ENCODE data around the gene SLC4A5. TPM values are rescaled to one million over a fixed set of nuclear protein-coding genes. Genes with fewer than 3 reads are reported as not detected.

Gene SLC4A5
- total RNA-seq, 1 donor: 0.36 TPM

DNA sequence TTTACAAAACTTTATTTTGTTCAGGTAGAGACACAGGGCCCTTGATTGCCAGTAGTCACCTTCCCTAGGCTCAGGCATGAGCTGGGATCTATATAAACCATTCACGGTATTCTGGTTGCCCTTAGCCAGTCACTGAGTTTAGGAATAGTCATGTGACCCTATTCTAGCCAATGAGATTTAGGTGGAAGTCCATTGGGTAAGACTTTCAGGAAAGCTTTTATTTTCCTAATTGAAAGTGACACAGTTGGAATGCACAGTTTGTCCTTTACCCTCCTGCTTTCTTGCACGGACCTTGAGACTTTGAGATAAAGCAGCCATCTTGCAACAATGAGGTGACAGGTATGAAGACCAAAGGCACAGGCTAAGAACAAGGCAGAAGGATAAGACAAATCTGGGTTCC, 21.5 kb downstream of the SLC4A5 start:
- Histone ChIP-seq H3K4me2 (ENCODE audit: insufficient read depth, low read length) (no peak overlapping the region), H4K20me1 (ENCODE audit: insufficient read depth, low read length) (no peaks in the 10 kb centered on the region), H3K4me1 (ENCODE audit: insufficient read depth, low read length) (no peaks in the 10 kb centered on the region), H3K4me3 (ENCODE audit: insufficient read depth, low read length) (no peak overlapping the region), H3K79me2 (ENCODE audit: insufficient read depth, low read length) (no peaks in the 10 kb centered on the region), H3K27me3 (ENCODE audit: insufficient read depth, low read length) (no peaks in the 10 kb centered on the region), H2AFZ (ENCODE audit: low read length) (no peak overlapping the region), H3K36me3 (ENCODE audit: insufficient read depth, low read length) (no peaks in the 10 kb centered on the region), H3K9me3 (ENCODE audit: low read depth, low read length) (no peaks in the 10 kb centered on the region), H3K27ac (ENCODE audit: low read depth, low read length) (no peak overlapping the region)
- no peak for DNase-seq (ENCODE audit: insufficient read length, low spot score, missing footprints)
- TF ChIP-seq, protein P1, sequence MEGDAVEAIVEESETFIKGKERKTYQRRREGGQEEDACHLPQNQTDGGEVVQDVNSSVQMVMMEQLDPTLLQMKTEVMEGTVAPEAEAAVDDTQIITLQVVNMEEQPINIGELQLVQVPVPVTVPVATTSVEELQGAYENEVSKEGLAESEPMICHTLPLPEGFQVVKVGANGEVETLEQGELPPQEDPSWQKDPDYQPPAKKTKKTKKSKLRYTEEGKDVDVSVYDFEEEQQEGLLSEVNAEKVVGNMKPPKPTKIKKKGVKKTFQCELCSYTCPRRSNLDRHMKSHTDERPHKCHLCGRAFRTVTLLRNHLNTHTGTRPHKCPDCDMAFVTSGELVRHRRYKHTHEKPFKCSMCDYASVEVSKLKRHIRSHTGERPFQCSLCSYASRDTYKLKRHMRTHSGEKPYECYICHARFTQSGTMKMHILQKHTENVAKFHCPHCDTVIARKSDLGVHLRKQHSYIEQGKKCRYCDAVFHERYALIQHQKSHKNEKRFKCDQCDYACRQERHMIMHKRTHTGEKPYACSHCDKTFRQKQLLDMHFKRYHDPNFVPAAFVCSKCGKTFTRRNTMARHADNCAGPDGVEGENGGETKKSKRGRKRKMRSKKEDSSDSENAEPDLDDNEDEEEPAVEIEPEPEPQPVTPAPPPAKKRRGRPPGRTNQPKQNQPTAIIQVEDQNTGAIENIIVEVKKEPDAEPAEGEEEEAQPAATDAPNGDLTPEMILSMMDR (IDR thresholded peaks at IDR 0.05; ENCODE audit: extremely low read depth, low read depth, low read length): no peak

DNA sequence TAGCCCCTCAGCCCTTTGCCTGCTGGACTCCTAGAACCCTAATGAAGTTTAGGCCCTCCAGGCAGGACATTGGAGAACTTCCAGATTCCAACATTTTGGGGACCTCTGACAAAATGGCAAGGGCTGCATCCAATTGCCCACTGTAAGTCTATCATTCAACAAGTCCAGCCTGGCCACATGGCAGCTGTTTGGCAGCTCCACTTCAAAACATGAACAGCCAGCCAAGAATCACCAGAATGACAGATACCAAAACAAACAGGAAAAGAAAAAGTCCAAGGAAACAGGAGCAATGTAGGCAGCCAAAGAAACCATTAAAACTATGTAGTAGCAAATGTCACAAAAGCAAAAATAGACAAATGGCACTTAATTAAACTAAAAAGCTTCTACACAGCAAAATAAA, 25.5 kb downstream of the SLC4A5 start:
- no peak for DNase-seq (ENCODE audit: insufficient read length, low spot score, missing footprints)

DNA sequence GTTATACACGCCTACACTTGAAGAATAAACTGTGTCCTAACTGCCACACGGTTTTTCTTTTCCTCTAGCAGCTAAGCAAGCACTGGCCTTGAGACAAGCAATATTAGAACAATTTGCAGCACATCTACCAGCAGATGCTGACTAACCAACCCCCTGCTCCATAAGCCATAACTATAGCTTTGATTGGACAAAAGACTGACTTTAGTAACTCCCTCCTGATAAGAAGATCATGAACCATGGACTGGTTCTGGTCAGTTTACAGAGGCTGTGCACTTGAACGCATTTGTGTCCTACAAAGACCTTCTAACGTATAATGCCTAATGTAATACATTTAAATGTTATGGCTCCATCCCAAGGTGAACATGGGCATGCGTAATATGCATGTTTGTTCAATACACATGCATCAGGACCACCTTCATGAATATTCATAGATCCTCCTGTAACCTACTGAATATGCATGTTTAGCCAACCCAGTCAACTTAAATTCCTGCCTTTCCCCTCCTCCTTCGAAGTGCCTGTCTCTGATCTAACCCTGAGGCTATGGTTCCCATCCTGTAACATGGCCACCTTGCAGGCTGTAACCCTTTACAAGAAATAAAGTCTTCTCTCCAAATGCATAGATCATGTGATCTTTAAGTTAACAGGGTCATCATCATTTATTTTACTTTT, 26.5 kb downstream of the SLC4A5 start:
- Histone ChIP-seq H3K27me3 (ENCODE audit: insufficient read depth, low read length) (no peaks in the 10 kb centered on the region), H3K4me2 (ENCODE audit: insufficient read depth, low read length) (no peak overlapping the region), H3K4me3 (ENCODE audit: insufficient read depth, low read length) (no peak overlapping the region), H2AFZ (ENCODE audit: low read length) (no peak overlapping the region), H3K9me3 (ENCODE audit: low read depth, low read length) (no peaks in the 10 kb centered on the region), H3K79me2 (ENCODE audit: insufficient read depth, low read length) (no peaks in the 10 kb centered on the region), H4K20me1 (ENCODE audit: insufficient read depth, low read length) (no peaks in the 10 kb centered on the region), H3K27ac (ENCODE audit: low read depth, low read length) (no peak overlapping the region), H3K36me3 (ENCODE audit: insufficient read depth, low read length) (no peaks in the 10 kb centered on the region), H3K4me1 (ENCODE audit: insufficient read depth, low read length) (no peaks in the 10 kb centered on the region)
- TF ChIP-seq, protein P1 (IDR thresholded peaks at IDR 0.05; ENCODE audit: extremely low read depth, low read depth, low read length): no peak
- no peak for DNase-seq (ENCODE audit: insufficient read length, low spot score, missing footprints)

More for the DNA sequence above, 25.5 kb downstream of the SLC4A5 start:
- Histone ChIP-seq H3K4me2 (ENCODE audit: insufficient read depth, low read length) (no peak overlapping the region), H3K36me3 (ENCODE audit: insufficient read depth, low read length) (no peaks in the 10 kb centered on the region), H2AFZ (ENCODE audit: low read length) (no peak overlapping the region), H3K27me3 (ENCODE audit: insufficient read depth, low read length) (no peaks in the 10 kb centered on the region), H3K4me3 (ENCODE audit: insufficient read depth, low read length) (no peak overlapping the region), H4K20me1 (ENCODE audit: insufficient read depth, low read length) (no peaks in the 10 kb centered on the region), H3K4me1 (ENCODE audit: insufficient read depth, low read length) (no peaks in the 10 kb centered on the region), H3K27ac (ENCODE audit: low read depth, low read length) (no peak overlapping the region), H3K79me2 (ENCODE audit: insufficient read depth, low read length) (no peaks in the 10 kb centered on the region), H3K9me3 (ENCODE audit: low read depth, low read length) (no peaks in the 10 kb centered on the region)
- TF ChIP-seq, protein P1 (IDR thresholded peaks at IDR 0.05; ENCODE audit: extremely low read depth, low read depth, low read length): no peak

DNA sequence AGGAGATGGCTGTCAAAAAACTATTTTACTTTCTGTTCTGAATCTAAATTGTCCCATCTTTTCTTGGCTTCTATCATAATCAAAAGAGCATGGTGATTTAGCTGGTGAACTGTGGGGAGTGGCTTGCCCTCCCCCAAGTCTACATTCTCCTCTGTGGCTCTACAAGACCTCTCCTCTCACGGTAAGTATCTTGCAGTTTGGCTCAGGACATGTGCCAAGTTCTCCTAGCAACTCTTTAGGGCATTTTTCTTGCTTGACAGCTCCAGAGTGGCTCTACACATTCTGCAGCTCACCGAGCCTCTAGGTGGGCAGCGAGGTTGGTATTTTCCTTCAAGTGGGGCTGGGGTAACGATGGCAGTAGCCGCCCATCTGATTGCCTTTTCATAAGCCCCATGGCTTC, 29.1 kb downstream of the SLC4A5 start:
- H3K4me1 ChIP-seq (ENCODE audit: insufficient read depth, low read length): no peaks in the 10 kb centered on the region
- H3K27ac ChIP-seq (ENCODE audit: low read depth, low read length): no peak overlapping the region
- no peak overlapping the region for H3K4me3 ChIP-seq (ENCODE audit: insufficient read depth, low read length)
- TF ChIP-seq, protein P1 (IDR thresholded peaks at IDR 0.05; ENCODE audit: extremely low read depth, low read depth, low read length): no peak
- no peak overlapping the region for H3K4me2 ChIP-seq (ENCODE audit: insufficient read depth, low read length)
- no peaks in the 10 kb centered on the region for H4K20me1 ChIP-seq (ENCODE audit: insufficient read depth, low read length)
- no peaks in the 10 kb centered on the region for H3K27me3 ChIP-seq (ENCODE audit: insufficient read depth, low read length)
- H3K79me2 ChIP-seq (ENCODE audit: insufficient read depth, low read length): no peaks in the 10 kb centered on the region
- no peak overlapping the region for H2AFZ ChIP-seq (ENCODE audit: low read length)
- no peaks in the 10 kb centered on the region for H3K9me3 ChIP-seq (ENCODE audit: low read depth, low read length)
- H3K36me3 ChIP-seq (ENCODE audit: insufficient read depth, low read length): no peaks in the 10 kb centered on the region
- no peak for DNase-seq (ENCODE audit: insufficient read length, low spot score, missing footprints)

Measured in osteoblast (primary cell).